H9 (cell line): ENCODE results near the gene ADIRF. TPM values are rescaled to one million over a fixed set of nuclear protein-coding genes. Genes with fewer than 3 reads are reported as not detected.
"Not testable (repeated sequence)": the region's sequence is repeated elsewhere in the genome, so short reads cannot be mapped to it uniquely, and the experiment has no call there.

ENCODE experiments used
- DNase-seq: peaks from one replicate; pipeline ENCODE4 v3.0.0-alpha.2; 2017
- H2AFZ ChIP-seq: one replicate; pipeline ENCODE4 v1.6.1; 2013; ENCODE audit warnings: mild to moderate bottlenecking, low read length, control low read depth, moderate library complexity
- H2AK5ac ChIP-seq: 2 replicates; pipeline ENCODE4 v1.6.1; 2013; ENCODE audit warnings: low read length, control low read depth, mixed read lengths; ENCODE audit not compliant: insufficient read length
- H2BK120ac ChIP-seq: one replicate; pipeline ENCODE4 v1.6.1; 2013; ENCODE audit warnings: low read depth, mild to moderate bottlenecking, low read length, control low read depth, inconsistent platforms; ENCODE audit not compliant: poor library complexity, severe bottlenecking
- H2BK12ac ChIP-seq: 2 replicates; pipeline ENCODE4 v1.6.1; 2013; ENCODE audit warnings: low read length, control low read depth, mixed read lengths, low read depth; ENCODE audit not compliant: insufficient read length
- H2BK15ac ChIP-seq: 2 replicates; pipeline ENCODE4 v1.6.1; 2013; ENCODE audit warnings: low read depth, low read length, control low read depth
- H2BK20ac ChIP-seq: one replicate; pipeline ENCODE4 v1.6.1; 2013; ENCODE audit warnings: low read depth, mild to moderate bottlenecking, low read length, control low read depth, inconsistent platforms; ENCODE audit not compliant: poor library complexity, severe bottlenecking
- H2BK5ac ChIP-seq: 2 replicates; pipeline ENCODE4 v1.6.1; 2013; ENCODE audit warnings: low read length, control low read depth, mixed read lengths; ENCODE audit not compliant: insufficient read length
- H3K14ac ChIP-seq: 2 replicates; pipeline ENCODE4 v1.6.1; 2013; ENCODE audit warnings: low read length, control low read depth; ENCODE audit not compliant: insufficient read depth
- H3K18ac ChIP-seq: 2 replicates; pipeline ENCODE4 v1.6.1; 2013; ENCODE audit warnings: low read depth, mild to moderate bottlenecking, mixed read lengths, low read length, control low read depth; ENCODE audit not compliant: insufficient read length
- H3K23ac ChIP-seq: 2 replicates; pipeline ENCODE4 v1.6.1; 2013; ENCODE audit warnings: low read length, control low read depth, mixed read lengths, low read depth; ENCODE audit not compliant: insufficient read length
- H3K23me2 ChIP-seq: 2 replicates; pipeline ENCODE4 v1.6.1; 2013; ENCODE audit warnings: low read depth, mild to moderate bottlenecking, mixed read lengths, low read length, control low read depth; ENCODE audit not compliant: insufficient read length, poor library complexity, severe bottlenecking
- H3K27ac ChIP-seq: 2 replicates; pipeline ENCODE4 v1.5.1; 2013; ENCODE audit warnings: low read length, control low read depth, mixed read lengths, low read depth; ENCODE audit not compliant: insufficient read length
- H3K27me3 ChIP-seq: 2 replicates; pipeline ENCODE4 v1.6.1; 2013; ENCODE audit warnings: low read length, control low read depth, inconsistent platforms; ENCODE audit not compliant: insufficient read depth
- H3K4ac ChIP-seq: 2 replicates; pipeline ENCODE4 v1.6.1; 2013; ENCODE audit warnings: low read depth, mild to moderate bottlenecking, control low read depth, inconsistent platforms, low read length, moderate library complexity
- H3K4me1 ChIP-seq: 2 replicates; pipeline ENCODE4 v1.6.1; 2013; ENCODE audit warnings: low read length, control low read depth, inconsistent platforms; ENCODE audit not compliant: insufficient read depth
- H3K4me2 ChIP-seq: 2 replicates; pipeline ENCODE4 v1.6.1; 2013; ENCODE audit warnings: low read length, control low read depth, mixed read lengths; ENCODE audit not compliant: insufficient read length, insufficient read depth
- H3K56ac ChIP-seq: 2 replicates; pipeline ENCODE4 v1.6.1; 2013; ENCODE audit warnings: low read depth, mild to moderate bottlenecking, mixed read lengths, low read length, control low read depth; ENCODE audit not compliant: insufficient read length
- H3K79me1 ChIP-seq: 2 replicates; pipeline ENCODE4 v1.6.1; 2013; ENCODE audit warnings: low read depth, mild to moderate bottlenecking, moderate library complexity, low read length, control low read depth, inconsistent platforms; ENCODE audit not compliant: insufficient read depth, poor library complexity, severe bottlenecking
- H3K79me2 ChIP-seq: 2 replicates; pipeline ENCODE4 v1.6.1; 2013; ENCODE audit warnings: low read length, control low read depth, inconsistent platforms; ENCODE audit not compliant: insufficient read depth
- H3K9ac ChIP-seq: 2 replicates; pipeline ENCODE4 v1.6.1; 2013; ENCODE audit warnings: low read length, control low read depth, mixed read lengths; ENCODE audit not compliant: insufficient read length; ENCODE audit errors: extremely low read depth
- H3K9me3 ChIP-seq: one replicate; pipeline ENCODE4 v1.6.1; 2013; ENCODE audit warnings: low read depth, low read length, inconsistent platforms; ENCODE audit not compliant: control insufficient read depth
- H3T11ph ChIP-seq: one replicate; pipeline ENCODE4 v1.6.1; 2013; ENCODE audit warnings: mild to moderate bottlenecking, low read length, control low read depth, inconsistent platforms
- H4K20me1 ChIP-seq: one replicate; pipeline ENCODE4 v1.6.1; 2013; ENCODE audit not compliant: control insufficient read depth, insufficient read length, insufficient read depth
- H4K5ac ChIP-seq: 2 replicates; pipeline ENCODE4 v1.6.1; 2013; ENCODE audit warnings: low read depth, mild to moderate bottlenecking, mixed read lengths, low read length, control low read depth; ENCODE audit not compliant: insufficient read length
- H4K8ac ChIP-seq: replicated peaks from 2 replicates; pipeline ENCODE4 v1.6.1; 2013; ENCODE audit warnings: low read length, control low read depth, mixed read lengths, low read depth; ENCODE audit not compliant: insufficient read length
- H4K91ac ChIP-seq: 2 replicates; pipeline ENCODE4 v1.6.1; 2013; ENCODE audit warnings: low read depth, mild to moderate bottlenecking, moderate library complexity, mixed read lengths, low read length, control low read depth; ENCODE audit not compliant: insufficient read length
- H3K27ac Mint-ChIP-seq, 3 experiments: 2 replicates in 2 of 3; 3 replicates in 1 of 3; pipeline ENCODE4 v1.8.0; 2020 to 2021; ENCODE audit warnings: mixed read lengths in 3 of 3, mild to moderate bottlenecking in 1 of 3, moderate library complexity in 1 of 3
- H3K27me3 Mint-ChIP-seq: 2 replicates; pipeline ENCODE4 v1.8.0; 2021; ENCODE audit warnings: low read depth, mild to moderate bottlenecking, moderate library complexity, mixed read lengths
- H3K36me3 Mint-ChIP-seq, 3 experiments: 2 replicates in 2 of 3; 3 replicates in 1 of 3; pipeline ENCODE4 v1.8.0; 2020 to 2021; ENCODE audit warnings: low read depth in 3 of 3, mixed read lengths in 3 of 3; ENCODE audit not compliant: insufficient read depth in 1 of 3
- H3K4me1 Mint-ChIP-seq, 2 experiments: 2 replicates each; pipeline ENCODE4 v1.8.0; 2020; ENCODE audit warnings: mixed read lengths in 2 of 2
- H3K4me3 Mint-ChIP-seq, 2 experiments: 2 replicates in 1 of 2; 3 replicates in 1 of 2; pipeline ENCODE4 v1.8.0; 2020 to 2021; ENCODE audit warnings: mild to moderate bottlenecking in 2 of 2, mixed read lengths in 2 of 2, moderate library complexity in 1 of 2
- H3K9me3 Mint-ChIP-seq, 2 experiments: 2 replicates in 1 of 2; 3 replicates in 1 of 2; pipeline ENCODE4 v1.8.0; 2020; ENCODE audit warnings: mild to moderate bottlenecking in 2 of 2, mixed read lengths in 2 of 2, moderate library complexity in 1 of 2
- WGBS: extraction: QIAGEN DNeasy Blood & Tissue Kit; methylation state at CpG from one replicate; pipeline ENCODE4 v1.1.7; 2013; ENCODE audit warnings: missing lambda C conversion rate, low lambda C conversion rate, mixed read lengths; ENCODE audit not compliant: insufficient read length; ENCODE audit errors: extremely low coverage; 5-methylcytosine and 5-hydroxymethylcytosine counted together
- total RNA-seq: library from RNA; stranded (reverse); gene quantifications from 2 replicates; pipeline ENCODE4 v1.2.1, GENCODE V29; 2021

The ADIRF gene
- total RNA-seq, 1 experiment from 2014 or later, result not detected

- not testable (repeated sequence) for H3K4me1 ChIP-seq, H3K56ac ChIP-seq, H2BK5ac ChIP-seq, H3K23me2 ChIP-seq, H3K79me1 ChIP-seq, H3K4ac ChIP-seq, H4K5ac ChIP-seq, H4K8ac ChIP-seq, H2BK20ac ChIP-seq, H3K14ac ChIP-seq, DNase-seq, H3K4me2 ChIP-seq, H3K36me3 Mint-ChIP-seq, H3K79me2 ChIP-seq, H3K9me3 Mint-ChIP-seq, H2AFZ ChIP-seq, H3K9me3 ChIP-seq, H3K9ac ChIP-seq, H3K4me1 Mint-ChIP-seq, H3K18ac ChIP-seq, H4K91ac ChIP-seq, H2BK12ac ChIP-seq, H3K27me3 Mint-ChIP-seq, H3T11ph ChIP-seq, H3K27ac ChIP-seq, H2BK120ac ChIP-seq, H2AK5ac ChIP-seq, H4K20me1 ChIP-seq, H2BK15ac ChIP-seq, H3K23ac ChIP-seq, H3K4me3 Mint-ChIP-seq, H3K27ac Mint-ChIP-seq, H3K27me3 ChIP-seq
- no CpG with 5 or more reads among the region's 6 CpGs for WGBS
Measured at GRCh38 chr10:87019066-87019465, 50.8 kb downstream of the ADIRF start.

GRCh38 chr10:87019504-87019903 is 51.2 kb downstream of the ADIRF start:
- not testable (repeated sequence) for H3K27ac ChIP-seq, H3K79me1 ChIP-seq, H3K4me1 ChIP-seq, H4K8ac ChIP-seq, H3K27me3 ChIP-seq, H3T11ph ChIP-seq, H3K14ac ChIP-seq, H4K91ac ChIP-seq, H2AFZ ChIP-seq, DNase-seq, H3K27ac Mint-ChIP-seq, H2BK15ac ChIP-seq, H3K79me2 ChIP-seq, H4K5ac ChIP-seq, H3K18ac ChIP-seq, H3K56ac ChIP-seq, H3K4ac ChIP-seq, H2BK20ac ChIP-seq, H3K9me3 ChIP-seq, H2BK12ac ChIP-seq, H2BK5ac ChIP-seq, H3K23ac ChIP-seq, H3K4me2 ChIP-seq, H3K27me3 Mint-ChIP-seq, H3K4me1 Mint-ChIP-seq, H4K20me1 ChIP-seq, H3K36me3 Mint-ChIP-seq, H2AK5ac ChIP-seq, H2BK120ac ChIP-seq, H3K23me2 ChIP-seq, H3K9me3 Mint-ChIP-seq, H3K4me3 Mint-ChIP-seq, H3K9ac ChIP-seq
- no CpG with 5 or more reads among the region's 1 CpG for WGBS
